ENCODE measurements around the gene CBLN2.

GRCh38 chr18:72541871-72542332, 2.2 kb downstream of the CBLN2 start:
- TF ChIP-seq CTCF (optimal IDR thresholded peaks at IDR 0.05 in 1 of 3, IDR thresholded peaks at IDR 0.05 in 1 of 3, conservative IDR thresholded peaks at IDR 0.05 in 1 of 3; ENCODE audit: extremely low read depth in 1 of 3, insufficient read depth in 2 of 3, low read length in 3 of 3) (no peak), EZH2 (IDR thresholded peaks at IDR 0.05; ENCODE audit: low read length) (no peak)
